ENCODE measurements around the gene SYT7. TPM values are rescaled to one million over a fixed set of nuclear protein-coding genes. Genes with fewer than 3 reads are reported as not detected.
A peak's percentile ranks its signal among the peaks of the same experiment; 100 is the strongest.
"Not testable (repeated sequence)": the region's sequence is repeated elsewhere in the genome, so short reads cannot be mapped to it uniquely, and the experiment has no call there.

The SYT7 gene
- polyA plus RNA-seq, 1 donor (not counting 4 experiments of a cell fraction or from before 2014, with no cell fraction given): 2.6 TPM

DNA sequence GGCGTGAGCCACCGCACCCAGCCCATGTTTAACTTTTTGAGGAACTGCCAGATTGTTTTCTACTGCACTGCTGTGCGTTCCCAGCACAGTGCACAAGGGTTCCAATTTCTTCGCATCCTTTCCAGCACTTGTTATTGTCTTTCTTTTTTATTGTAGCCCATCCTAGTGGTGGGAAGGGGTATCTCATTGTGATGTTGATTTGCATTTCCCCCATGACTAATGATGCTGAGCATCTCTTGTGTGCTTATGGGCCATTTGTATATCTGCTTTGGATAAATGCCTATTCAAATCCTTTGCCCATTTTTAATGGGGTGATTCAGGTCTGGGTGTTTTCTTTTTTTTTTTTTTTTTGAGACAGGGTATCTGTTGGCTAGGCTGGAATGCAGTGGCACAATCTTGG is 36.6 kb upstream of the SYT7 start:
- no peaks in the 10 kb centered on the region for H3K36me3 ChIP-seq (ENCODE audit: control insufficient read depth in 2 of 2, extremely low read depth in 1 of 2, insufficient read depth in 2 of 2, low read length in 2 of 2)
- H3K79me2 ChIP-seq (ENCODE audit: control insufficient read depth, insufficient read depth, low read length): no peaks in the 10 kb centered on the region
- no peak overlapping the region for H3K27ac ChIP-seq (ENCODE audit: control insufficient read depth, insufficient read depth, low read length)
- no peak for TF ChIP-seq EZH2 (IDR thresholded peaks at IDR 0.05; ENCODE audit: low read length)
- TF ChIP-seq CTCF (optimal IDR thresholded peaks at IDR 0.05 in 1 of 3, IDR thresholded peaks at IDR 0.05 in 1 of 3, conservative IDR thresholded peaks at IDR 0.05 in 1 of 3; ENCODE audit: extremely low read depth in 1 of 3, insufficient read depth in 2 of 3, low read length in 3 of 3): peak in 1 of 3 experiments; percentile 12
- no peak overlapping the region for H2AFZ ChIP-seq (ENCODE audit: control insufficient read depth, low read length)
- H3K9me3 ChIP-seq (ENCODE audit: control insufficient read depth, low read depth, low read length): no peaks in the 10 kb centered on the region
- DNase-seq (ENCODE audit: low read depth, low spot score) (no peak), FAIRE-seq (no peak)
- H3K9ac ChIP-seq (ENCODE audit: control insufficient read depth, extremely low read depth, insufficient read depth, low read length): no peak overlapping the region
- peaks cover 19% of the 10 kb centered on the region for H3K4me1 ChIP-seq (ENCODE audit: control insufficient read depth, extremely low read depth, insufficient read depth, low read length)
- H3K27me3 ChIP-seq (ENCODE audit: control insufficient read depth, extremely low read depth, insufficient read depth, low read length): no peaks in the 10 kb centered on the region
- dilution Hi-C loops (cut with MboI; ENCODE audit: extremely low pct_ligation_motif_present, low sequenced_read_pairs): no loop called here
- no peaks in the 10 kb centered on the region for H3K9me1 ChIP-seq (ENCODE audit: control insufficient read depth, extremely low read depth, insufficient read depth, low read length)
- no peaks in the 10 kb centered on the region for H4K20me1 ChIP-seq (ENCODE audit: control insufficient read depth, extremely low read depth, insufficient read depth, low read length)
- H3K4me2 ChIP-seq (ENCODE audit: control insufficient read depth, extremely low read depth, insufficient read depth, low read depth, low read length): no peak overlapping the region
- no peak overlapping the region for H3K4me3 ChIP-seq (ENCODE audit: control insufficient read depth in 2 of 3, extremely low read depth in 1 of 3, insufficient read depth in 2 of 3, low read depth in 1 of 3, low read length in 3 of 3)

DNA sequence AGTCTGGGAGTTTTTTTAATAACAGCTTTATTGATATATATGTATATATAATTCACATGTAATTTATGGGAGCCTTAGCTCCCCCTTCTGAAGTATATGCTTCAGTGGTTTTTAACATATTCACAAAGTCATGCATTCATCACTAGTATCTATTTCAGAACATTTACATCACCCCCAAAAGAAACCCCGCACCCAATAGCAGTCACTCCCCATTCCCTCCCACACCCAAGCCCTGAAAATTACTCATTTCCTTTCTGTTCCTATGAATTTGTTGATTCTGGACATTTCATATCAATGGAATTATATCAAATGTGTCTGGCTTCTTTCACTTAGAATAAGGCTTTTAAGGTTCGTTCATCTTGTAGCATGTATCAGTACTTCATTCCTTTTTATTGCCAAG is 35.6 kb upstream of the SYT7 start:
- FAIRE-seq: no peak
- Histone ChIP-seq H3K27ac (ENCODE audit: control insufficient read depth, insufficient read depth, low read length) (peak overlapping the region; percentile 68), H3K79me2 (ENCODE audit: control insufficient read depth, insufficient read depth, low read length) (no peaks in the 10 kb centered on the region), H3K4me3 (ENCODE audit: control insufficient read depth in 2 of 3, extremely low read depth in 1 of 3, insufficient read depth in 2 of 3, low read depth in 1 of 3, low read length in 3 of 3) (peak overlapping the region in 1 of 3 experiments; percentile 41), H3K4me2 (ENCODE audit: control insufficient read depth, extremely low read depth, insufficient read depth, low read depth, low read length) (peak overlapping the region; percentile 65), H3K9ac (ENCODE audit: control insufficient read depth, extremely low read depth, insufficient read depth, low read length) (peak overlapping the region; percentile 37), H3K9me1 (ENCODE audit: control insufficient read depth, extremely low read depth, insufficient read depth, low read length) (no peaks in the 10 kb centered on the region), H4K20me1 (ENCODE audit: control insufficient read depth, extremely low read depth, insufficient read depth, low read length) (no peaks in the 10 kb centered on the region), H3K9me3 (ENCODE audit: control insufficient read depth, low read depth, low read length) (no peaks in the 10 kb centered on the region), H3K36me3 (ENCODE audit: control insufficient read depth in 2 of 2, extremely low read depth in 1 of 2, insufficient read depth in 2 of 2, low read length in 2 of 2) (no peaks in the 10 kb centered on the region), H3K27me3 (ENCODE audit: control insufficient read depth, extremely low read depth, insufficient read depth, low read length) (no peaks in the 10 kb centered on the region), H3K4me1 (ENCODE audit: control insufficient read depth, extremely low read depth, insufficient read depth, low read length) (peaks cover 19% of the 10 kb centered on the region), H2AFZ (ENCODE audit: control insufficient read depth, low read length) (no peak overlapping the region)
- no peak for DNase-seq (ENCODE audit: low read depth, low spot score)
- TF ChIP-seq CTCF (optimal IDR thresholded peaks at IDR 0.05 in 1 of 3, IDR thresholded peaks at IDR 0.05 in 1 of 3, conservative IDR thresholded peaks at IDR 0.05 in 1 of 3; ENCODE audit: extremely low read depth in 1 of 3, insufficient read depth in 2 of 3, low read length in 3 of 3) (no peak), EZH2 (IDR thresholded peaks at IDR 0.05; ENCODE audit: low read length) (no peak)
- dilution Hi-C loops (cut with MboI; ENCODE audit: extremely low pct_ligation_motif_present, low sequenced_read_pairs): no loop called here

DNA sequence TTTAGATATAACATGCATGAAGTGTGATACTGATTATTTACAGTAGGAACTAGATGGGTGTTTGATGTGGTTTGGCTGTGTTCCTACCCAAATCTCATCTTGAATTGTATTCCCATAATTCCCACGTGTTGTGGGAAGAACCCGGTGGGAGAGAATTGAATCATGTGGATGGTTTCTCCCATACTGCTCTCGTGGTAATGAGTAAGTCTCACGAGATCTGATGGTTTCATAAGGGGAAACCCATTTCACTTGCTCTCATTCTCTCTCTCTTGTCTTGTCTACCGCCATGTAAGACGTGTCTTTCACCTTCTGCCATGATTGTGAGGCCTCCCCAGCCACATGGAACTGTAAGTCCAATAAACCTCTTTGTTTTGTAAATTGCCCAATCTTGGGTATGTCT is 33.9 kb upstream of the SYT7 start:
- H3K79me2 ChIP-seq (ENCODE audit: control insufficient read depth, insufficient read depth, low read length); H3K9me1 ChIP-seq (ENCODE audit: control insufficient read depth, extremely low read depth, insufficient read depth, low read length); dilution Hi-C loops (cut with MboI; ENCODE audit: extremely low pct_ligation_motif_present, low sequenced_read_pairs); FAIRE-seq; H3K9ac ChIP-seq (ENCODE audit: control insufficient read depth, extremely low read depth, insufficient read depth, low read length); H3K27me3 ChIP-seq (ENCODE audit: control insufficient read depth, extremely low read depth, insufficient read depth, low read length); H4K20me1 ChIP-seq (ENCODE audit: control insufficient read depth, extremely low read depth, insufficient read depth, low read length); H3K36me3 ChIP-seq (ENCODE audit: control insufficient read depth in 2 of 2, extremely low read depth in 1 of 2, insufficient read depth in 2 of 2, low read length in 2 of 2); H3K4me2 ChIP-seq (ENCODE audit: control insufficient read depth, extremely low read depth, insufficient read depth, low read depth, low read length); H3K9me3 ChIP-seq (ENCODE audit: control insufficient read depth, low read depth, low read length); H3K27ac ChIP-seq (ENCODE audit: control insufficient read depth, insufficient read depth, low read length); DNase-seq (ENCODE audit: low read depth, low spot score); H3K4me3 ChIP-seq (ENCODE audit: control insufficient read depth in 2 of 3, extremely low read depth in 1 of 3, insufficient read depth in 2 of 3, low read depth in 1 of 3, low read length in 3 of 3); H2AFZ ChIP-seq (ENCODE audit: control insufficient read depth, low read length): not testable (repeated sequence)
- peaks cover 21% of the 10 kb centered on the region for H3K4me1 ChIP-seq (ENCODE audit: control insufficient read depth, extremely low read depth, insufficient read depth, low read length)
